GM12878 (cell line): ENCODE data around the gene NFATC2. TPM values are rescaled to one million over a fixed set of nuclear protein-coding genes. Genes with fewer than 3 reads are reported as not detected.

ENCODE experiments used
- ATAC-seq: fragments of 200-7000 bp; cut with Tn5 transposase; 3 replicates; pipeline ENCODE4 v1.9.1; 2020; ENCODE audit warnings: mild to moderate bottlenecking, moderate library complexity
- BruUV-seq: library from RNA; stranded (reverse); fragments of 400-500 nt; replicated peaks from 2 replicates; lab custom pipeline; 2021; lab: Mats Ljungman, UMichigan
- CTCF ChIA-PET: fragments of 300-600 bp; sonication (Branson Sonifier 250); formaldehyde crosslinking; extraction: SDS; loops from one replicate; lab custom pipeline; 2021; ENCODE audit warnings: inconsistent platforms; lab: Yijun Ruan, JAX
- POLR2A ChIA-PET: fragments of 350-600 bp; formaldehyde crosslinking; extraction: SDS; loops from one replicate; lab custom pipeline; 2021; ENCODE audit warnings: inconsistent platforms; lab: Charles Lee
- RAD21 ChIA-PET: fragments of 300-600 bp; sonication (Branson Sonifier 250); formaldehyde crosslinking; loops from one replicate; lab custom pipeline; 2023; ENCODE audit warnings: antibody characterized with exemption; ENCODE audit not compliant: unreplicated experiment; lab: Charles Lee
- SMC1A ChIA-PET: fragments of 300-600 bp; sonication (Branson Sonifier 250); formaldehyde crosslinking; loops from one replicate; lab custom pipeline; 2023; ENCODE audit not compliant: unreplicated experiment, uncharacterized antibody; lab: Charles Lee
- DNase-seq: peaks from one replicate; pipeline ENCODE4 v3.0.0-alpha.2; 2011; ENCODE audit warnings: low read depth, low spot score
- FAIRE-seq: peaks from 3 replicates; lab custom pipeline; 2011; peaks lifted over from hg19 to GRCh38; lab: Jason Lieb, UNC
- H2AFZ ChIP-seq: 2 replicates; pipeline ENCODE4 v1.6.0; 2011; ENCODE audit warnings: low read depth, low read length, control low read depth; ENCODE audit not compliant: control insufficient read depth
- H3K27ac ChIP-seq: 2 replicates; pipeline ENCODE4 v1.5.1; 2011; ENCODE audit warnings: control low read depth; ENCODE audit not compliant: control insufficient read depth, insufficient read depth
- H3K27me3 ChIP-seq, 2 experiments: replicated peaks in 1 of 2; 2 replicates each; pipeline versions ENCODE4 v1.6.0 to v1.6.1; 2011; ENCODE audit warnings: low read length in 1 of 2; ENCODE audit not compliant: control insufficient read depth in 2 of 2, insufficient read depth in 2 of 2
- H3K36me3 ChIP-seq, 2 experiments: 2 replicates each; pipeline ENCODE4 v1.5.1; 2011; ENCODE audit warnings: low read length in 1 of 2; ENCODE audit not compliant: control insufficient read depth in 2 of 2, insufficient read depth in 2 of 2
- H3K4me1 ChIP-seq: 2 replicates; pipeline ENCODE4 v1.6.1; 2011; ENCODE audit warnings: mild to moderate bottlenecking, low read length, moderate library complexity, mixed read lengths; ENCODE audit not compliant: control insufficient read depth, insufficient read depth
- H3K4me2 ChIP-seq: 2 replicates; pipeline ENCODE4 v1.6.0; 2011; ENCODE audit warnings: control low read depth; ENCODE audit not compliant: control insufficient read depth, insufficient read depth
- H3K4me3 ChIP-seq: fragments of 200-600 bp; sonication (generic); 2 replicates; pipeline ENCODE4 v1.5.1; 2016
- H3K79me2 ChIP-seq: 2 replicates; pipeline ENCODE4 v1.6.0; 2011; ENCODE audit warnings: low read length; ENCODE audit not compliant: control insufficient read depth, insufficient read depth
- H3K9ac ChIP-seq: 2 replicates; pipeline ENCODE4 v1.8.0; 2011; ENCODE audit warnings: low read length, control low read depth, mixed read lengths; ENCODE audit not compliant: control insufficient read depth, insufficient read depth
- H3K9me3 ChIP-seq: replicated peaks from 3 replicates; pipeline ENCODE4 v1.5.1; 2011; ENCODE audit warnings: mild to moderate bottlenecking, low read length; ENCODE audit not compliant: control insufficient read depth, insufficient read depth
- H4K20me1 ChIP-seq: 2 replicates; pipeline ENCODE4 v1.6.0; 2011; ENCODE audit not compliant: control insufficient read depth, insufficient read depth
- CHD2 ChIP-seq: IDR thresholded peaks from 2 replicates; pipeline ENCODE4 v1.6.1; 2011; ENCODE audit warnings: low read depth, low read length, improper control_type of control experiment, borderline replicate concordance
- MTA2 ChIP-seq: fragments of 450-650 bp; IDR thresholded peaks from 2 replicates; pipeline ENCODE4 v1.6.1; 2016; ENCODE audit warnings: low read depth, mild to moderate bottlenecking, moderate library complexity
- SIX5 ChIP-seq: IDR thresholded peaks from 2 replicates; pipeline ENCODE4 v1.6.1; 2011; ENCODE audit warnings: mild to moderate bottlenecking, low read depth, low read length, moderate library complexity; ENCODE audit not compliant: severe bottlenecking
- SUZ12 ChIP-seq: fragments of 200-600 bp; sonication (generic); IDR thresholded peaks from one replicate; pipeline ENCODE4 v1.6.1; 2018; ENCODE audit warnings: antibody characterized with exemption, mild to moderate bottlenecking; ENCODE audit not compliant: unreplicated experiment
- ZNF217 ChIP-seq: fragments of 450-650 bp; IDR thresholded peaks from 2 replicates; pipeline ENCODE4 v1.6.1; 2017; ENCODE audit warnings: antibody characterized with exemption, mild to moderate bottlenecking
- ZNF622 ChIP-seq: fragments of 450-650 bp; IDR thresholded peaks from 2 replicates; pipeline ENCODE4 v1.6.1; 2017; ENCODE audit warnings: mild to moderate bottlenecking, inconsistent platforms
- WGBS: methylation state at CpG from one replicate; pipeline ENCODE4 v1.1.6; 2016; ENCODE audit warnings: low lambda C conversion rate; ENCODE audit not compliant: insufficient replicate concordance, insufficient coverage; ENCODE audit errors: missing lambda C conversion rate; 5-methylcytosine and 5-hydroxymethylcytosine counted together
- in situ Hi-C: fragments of 300-500 bp; cut with MboI; formaldehyde crosslinking; loops from 9 replicates; pipeline ENCODE4 v1.14.3; 2018; ENCODE audit warnings: mixed read lengths
- intact Hi-C: fragments of 100-400 bp; cut with micrococcal nuclease; formaldehyde crosslinking; loops from one replicate; pipeline ENCODE4 v1.14.2; 2022; ENCODE audit not compliant: unreplicated experiment
- polyA plus RNA-seq, 11 experiments: library from polyadenylated mRNA; depleted of rRNA in 4 of 11; unstranded in 6 of 11; stranded (reverse) in 5 of 11; fragments of >200 nt; fragmentation: Nextera tagmentation in 4 of 11; fragmentation: Illumina TruSeq in 1 of 11; extraction: Ambion mirVana in 4 of 11; extraction: Trizol in 1 of 11; gene quantifications; 1 replicate in 1 of 11; 2 replicates in 10 of 11; pipeline versions ENCODE4 v1.2.1 to v1.2.3, GENCODE V29; 2011 to 2016; ENCODE audit warnings: inconsistent platforms in 2 of 11, missing spikeins in 2 of 11, low read depth in 1 of 11
- total RNA-seq, 4 experiments: library from RNA; depleted of rRNA in 3 of 4; stranded (reverse); fragments of >200 nt in 3 of 4; fragmentation: Illumina TruSeq in 1 of 4; extraction: Trizol in 1 of 4; gene quantifications; 2 replicates each; pipeline versions ENCODE4 v1.2.1 to v1.2.3, GENCODE V29; 2013 to 2021
- TF ChIP-seq, protein P1 (sequence below): fragments of 450-650 bp; IDR thresholded peaks from 2 replicates; pipeline ENCODE4 v1.6.1; 2017; ENCODE audit warnings: mild to moderate bottlenecking
- TF ChIP-seq, protein P2 (sequence below): IDR thresholded peaks from 2 replicates; pipeline ENCODE4 v1.6.1; 2011; ENCODE audit warnings: mild to moderate bottlenecking, low read depth, low read length, moderate library complexity; ENCODE audit not compliant: insufficient replicate concordance
- TF ChIP-seq, protein P3 (sequence below): fragments of 450-650 bp; formaldehyde crosslinking; IDR thresholded peaks from 2 replicates; pipeline ENCODE4 v1.5.0; 2022; ENCODE audit warnings: mild to moderate bottlenecking, missing genetic modification characterization

NFATC2 gene
- total and polyA plus RNA-seq, 10 of the 15 experiments (the other 5 are each of a cell fraction or from before 2014, with no cell fraction given): 3.3 to 20.0 (median 7.3) TPM

DNA sequence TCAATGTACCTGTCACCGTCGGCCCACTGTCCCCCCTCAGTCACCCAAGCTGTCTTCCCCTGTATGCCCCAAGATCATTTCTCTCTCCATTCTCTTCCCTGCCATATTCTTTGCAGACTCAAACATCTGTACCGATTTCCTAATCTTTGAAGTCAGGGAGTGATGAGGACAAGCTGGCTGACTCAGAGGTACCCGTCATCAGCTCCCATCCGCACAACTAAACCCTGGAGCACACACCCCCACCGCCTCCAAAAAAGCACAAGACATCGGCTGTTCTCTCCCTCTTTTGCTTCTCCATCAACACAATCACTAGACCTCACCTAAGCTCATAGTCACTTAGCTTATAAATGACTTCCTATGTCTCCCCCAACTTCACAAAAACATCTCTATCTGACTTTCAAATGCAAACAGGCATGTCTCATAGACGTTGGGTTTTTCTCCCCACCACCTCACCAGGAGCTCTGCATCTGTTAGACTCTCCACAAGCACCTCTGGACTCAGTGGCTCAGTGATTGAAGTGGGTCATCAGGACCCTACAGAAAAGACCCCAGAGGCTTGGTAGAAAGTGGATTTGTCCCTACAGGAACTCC is 11.5 kb upstream of the NFATC2 start (continued):
- no peak for TF ChIP-seq SUZ12
- TF ChIP-seq MTA2: no peak
- TF ChIP-seq ZNF217: no peak
- TF ChIP-seq, protein P1, sequence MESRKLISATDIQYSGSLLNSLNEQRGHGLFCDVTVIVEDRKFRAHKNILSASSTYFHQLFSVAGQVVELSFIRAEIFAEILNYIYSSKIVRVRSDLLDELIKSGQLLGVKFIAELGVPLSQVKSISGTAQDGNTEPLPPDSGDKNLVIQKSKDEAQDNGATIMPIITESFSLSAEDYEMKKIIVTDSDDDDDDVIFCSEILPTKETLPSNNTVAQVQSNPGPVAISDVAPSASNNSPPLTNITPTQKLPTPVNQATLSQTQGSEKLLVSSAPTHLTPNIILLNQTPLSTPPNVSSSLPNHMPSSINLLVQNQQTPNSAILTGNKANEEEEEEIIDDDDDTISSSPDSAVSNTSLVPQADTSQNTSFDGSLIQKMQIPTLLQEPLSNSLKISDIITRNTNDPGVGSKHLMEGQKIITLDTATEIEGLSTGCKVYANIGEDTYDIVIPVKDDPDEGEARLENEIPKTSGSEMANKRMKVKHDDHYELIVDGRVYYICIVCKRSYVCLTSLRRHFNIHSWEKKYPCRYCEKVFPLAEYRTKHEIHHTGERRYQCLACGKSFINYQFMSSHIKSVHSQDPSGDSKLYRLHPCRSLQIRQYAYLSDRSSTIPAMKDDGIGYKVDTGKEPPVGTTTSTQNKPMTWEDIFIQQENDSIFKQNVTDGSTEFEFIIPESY: no peak
- no peak for TF ChIP-seq SIX5
- TF ChIP-seq, protein P2, sequence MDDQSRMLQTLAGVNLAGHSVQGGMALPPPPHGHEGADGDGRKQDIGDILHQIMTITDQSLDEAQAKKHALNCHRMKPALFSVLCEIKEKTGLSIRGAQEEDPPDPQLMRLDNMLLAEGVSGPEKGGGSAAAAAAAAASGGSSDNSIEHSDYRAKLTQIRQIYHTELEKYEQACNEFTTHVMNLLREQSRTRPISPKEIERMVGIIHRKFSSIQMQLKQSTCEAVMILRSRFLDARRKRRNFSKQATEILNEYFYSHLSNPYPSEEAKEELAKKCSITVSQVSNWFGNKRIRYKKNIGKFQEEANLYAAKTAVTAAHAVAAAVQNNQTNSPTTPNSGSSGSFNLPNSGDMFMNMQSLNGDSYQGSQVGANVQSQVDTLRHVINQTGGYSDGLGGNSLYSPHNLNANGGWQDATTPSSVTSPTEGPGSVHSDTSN: no peak
- no peak for TF ChIP-seq ZNF622
- no peak for TF ChIP-seq CHD2

DNA sequence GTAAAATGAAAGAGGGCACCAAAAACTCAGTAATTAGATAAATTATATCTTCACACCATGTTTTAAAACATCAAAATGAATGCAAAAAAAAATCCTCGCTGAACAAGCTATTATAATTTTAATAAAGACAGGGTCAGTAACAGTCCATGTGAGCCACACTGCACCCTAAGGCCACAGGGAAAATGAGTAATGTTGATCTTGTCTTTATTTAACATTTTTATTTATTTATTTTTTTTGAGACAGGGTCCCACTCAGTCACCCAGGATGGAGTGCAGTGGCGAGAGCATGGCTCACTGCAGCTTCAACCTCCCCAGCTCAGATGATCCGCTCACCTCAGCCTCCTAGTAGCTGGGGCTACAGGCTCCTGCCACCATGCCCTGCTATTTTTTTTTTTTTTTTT is 8.7 kb upstream of the NFATC2 start:
- Histone ChIP-seq H3K4me2 (no peak overlapping the region), H3K9ac (no peak overlapping the region), H2AFZ (no peak overlapping the region), H3K9me3 (no peaks in the 10 kb centered on the region), H3K4me3 (no peak overlapping the region), H3K79me2 (no peaks in the 10 kb centered on the region), H3K27me3 (no peaks in the 10 kb centered on the region), H3K36me3 (no peaks in the 10 kb centered on the region), H3K27ac (no peak overlapping the region), H3K4me1 (peaks cover 6% of the 10 kb centered on the region; the same call in 1 of the 2 replicates), H4K20me1 (no peaks in the 10 kb centered on the region)
- intact Hi-C loops (no loop called here), in situ Hi-C loops (no loop called here)
- ChIA-PET RAD21 (no interaction called here), CTCF (interaction anchor here (1.3 kb wide), 1 partner anchor 165 kb away, joined by 3 read pairs; no protein-coding TSS in a partner anchor), SMC1A (no interaction called here), POLR2A (no interaction called here)
- ATAC-seq (no peak), FAIRE-seq (no peak), DNase-seq (no peak)
- TF ChIP-seq, protein P3, sequence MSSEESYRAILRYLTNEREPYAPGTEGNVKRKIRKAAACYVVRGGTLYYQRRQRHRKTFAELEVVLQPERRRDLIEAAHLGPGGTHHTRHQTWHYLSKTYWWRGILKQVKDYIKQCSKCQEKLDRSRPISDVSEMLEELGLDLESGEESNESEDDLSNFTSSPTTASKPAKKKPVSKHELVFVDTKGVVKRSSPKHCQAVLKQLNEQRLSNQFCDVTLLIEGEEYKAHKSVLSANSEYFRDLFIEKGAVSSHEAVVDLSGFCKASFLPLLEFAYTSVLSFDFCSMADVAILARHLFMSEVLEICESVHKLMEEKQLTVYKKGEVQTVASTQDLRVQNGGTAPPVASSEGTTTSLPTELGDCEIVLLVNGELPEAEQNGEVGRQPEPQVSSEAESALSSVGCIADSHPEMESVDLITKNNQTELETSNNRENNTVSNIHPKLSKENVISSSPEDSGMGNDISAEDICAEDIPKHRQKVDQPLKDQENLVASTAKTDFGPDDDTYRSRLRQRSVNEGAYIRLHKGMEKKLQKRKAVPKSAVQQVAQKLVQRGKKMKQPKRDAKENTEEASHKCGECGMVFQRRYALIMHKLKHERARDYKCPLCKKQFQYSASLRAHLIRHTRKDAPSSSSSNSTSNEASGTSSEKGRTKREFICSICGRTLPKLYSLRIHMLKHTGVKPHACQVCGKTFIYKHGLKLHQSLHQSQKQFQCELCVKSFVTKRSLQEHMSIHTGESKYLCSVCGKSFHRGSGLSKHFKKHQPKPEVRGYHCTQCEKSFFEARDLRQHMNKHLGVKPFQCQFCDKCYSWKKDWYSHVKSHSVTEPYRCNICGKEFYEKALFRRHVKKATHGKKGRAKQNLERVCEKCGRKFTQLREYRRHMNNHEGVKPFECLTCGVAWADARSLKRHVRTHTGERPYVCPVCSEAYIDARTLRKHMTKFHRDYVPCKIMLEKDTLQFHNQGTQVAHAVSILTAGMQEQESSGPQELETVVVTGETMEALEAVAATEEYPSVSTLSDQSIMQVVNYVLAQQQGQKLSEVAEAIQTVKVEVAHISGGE (CRISPR knock-in tag): no peak
- BruUV-seq: no TSS peak
- 37% methylated on average over 3 of the region's 3 CpGs for WGBS
